ENCODE results near the gene RPS27. TPM values are rescaled to one million over a fixed set of nuclear protein-coding genes. Genes with fewer than 3 reads are reported as not detected.

RPS27 gene
- total RNA-seq, 1 experiment from 2014 or later, result 3,064 TPM

GRCh38 chr1:153985341-153985912 lies 5.1 kb upstream of the RPS27 start:
- Mint-ChIP-seq H3K4me3 (ENCODE audit: unreplicated experiment) (peak overlapping the region; percentile 87), H3K36me3 (ENCODE audit: insufficient read depth, unreplicated experiment) (peaks cover 21% of the 10 kb centered on the region), H3K27ac (ENCODE audit: low read depth, unreplicated experiment) (peak overlapping the region; percentile 78), H3K9me3 (ENCODE audit: unreplicated experiment) (no peaks in the 10 kb centered on the region), H3K27me3 (ENCODE audit: insufficient read depth, unreplicated experiment) (no peaks in the 10 kb centered on the region), H3K4me1 (ENCODE audit: insufficient read depth, unreplicated experiment) (peaks cover 29% of the 10 kb centered on the region)
- ChIA-PET CTCF (interaction anchor here (0.7 to 7.8 kb wide), 19 partner anchors 9 to 630 kb away, joined by 3 to 80 read pairs (median 7); partner anchors contain the start of genes CREB3L4, DENND4B, GATAD2B and JTB), POLR2A (interaction anchor here (0.5 to 13.2 kb wide), 26 partner anchors 8 to 441 kb away, joined by 3 to 358 read pairs (median 5); partner anchors contain the start of genes CHTOP, CREB3L4, CRTC2 and DENND4B)
- DNase-seq (ENCODE audit: unreplicated experiment), result peak; percentile 77
- BruUV-seq (replicated peaks), result no TSS peak
- intact Hi-C loops (cut with micrococcal nuclease), result loop anchor here (5.0 kb wide), 2 partner anchors 38 to 368 kb away; partner anchors contain the start of genes DENND4B and S100A14
- TF ChIP-seq CTCF (IDR thresholded peaks at IDR 0.05; ENCODE audit: unreplicated experiment), result no peak

- Mint-ChIP-seq H3K27ac (ENCODE audit: low read depth, unreplicated experiment) (peak within 1 kb of the TSS; percentile 78), H3K4me1 (ENCODE audit: insufficient read depth, unreplicated experiment) (peaks cover 32% of the 10 kb centered on the region), H3K9me3 (ENCODE audit: unreplicated experiment) (no peaks in the 10 kb centered on the region), H3K27me3 (ENCODE audit: insufficient read depth, unreplicated experiment) (no peaks in the 10 kb centered on the region), H3K36me3 (ENCODE audit: insufficient read depth, unreplicated experiment) (peaks cover 25% of the 10 kb centered on the region), H3K4me3 (ENCODE audit: unreplicated experiment) (peak within 1 kb of the TSS; percentile 87)
- DNase-seq (ENCODE audit: unreplicated experiment), result peak; percentile 96
- no peak for TF ChIP-seq CTCF (IDR thresholded peaks at IDR 0.05; ENCODE audit: unreplicated experiment)
- ChIA-PET POLR2A (interaction anchor here (0.5 to 13.2 kb wide), 40 partner anchors 8 to 475 kb away, joined by 3 to 358 read pairs (median 4); partner anchors contain the start of genes CHTOP, CREB3L4, CRTC2 and DENND4B), CTCF (interaction anchor here (0.6 to 7.8 kb wide), 59 partner anchors 9 to 1480 kb away, joined by 3 to 80 read pairs (median 5); partner anchors contain the start of genes CREB3L4, CRTC2, DENND4B and GATAD2B)
- BruUV-seq (replicated peaks), result no TSS peak
- intact Hi-C loops (cut with micrococcal nuclease), result loop anchor here (1.0 to 5.0 kb wide), 13 partner anchors 19 to 477 kb away; partner anchors contain the start of genes CREB3L4, CRTC2, DENND4B and GATAD2B
Measured at GRCh38 chr1:153985941-153986761, 4.4 kb upstream of the RPS27 start, which contains the start of gene RAB13. Gene RAB13 (minus strand): TSS chr1:153986339. CDS start chr1:153986236, 103 bp downstream.

GRCh38 chr1:153987621-153988020 lies 2.9 kb upstream of the RPS27 start:
- no peak for TF ChIP-seq CTCF (IDR thresholded peaks at IDR 0.05; ENCODE audit: unreplicated experiment)
- no peaks in the 10 kb centered on the region for H3K9me3 Mint-ChIP-seq (ENCODE audit: unreplicated experiment)
- ChIA-PET CTCF (interaction anchor here (0.6 to 7.8 kb wide), 31 partner anchors 11 to 504 kb away, joined by 3 to 80 read pairs (median 5); partner anchors contain the start of genes CREB3L4, DENND4B, GATAD2B and JTB), POLR2A (interaction anchor here (0.7 to 13.2 kb wide), 11 partner anchors 12 to 416 kb away, joined by 3 to 358 read pairs (median 15); partner anchors contain the start of genes CREB3L4, CRTC2, DENND4B and GATAD2B)
- H3K4me1 Mint-ChIP-seq (ENCODE audit: insufficient read depth, unreplicated experiment), result peaks cover 44% of the 10 kb centered on the region
- no peak for DNase-seq (ENCODE audit: unreplicated experiment)
- intact Hi-C loops (cut with micrococcal nuclease), result loop anchor here (2.0 to 5.0 kb wide), 4 partner anchors 29 to 370 kb away; partner anchors contain the start of genes CRTC2, DENND4B, GATAD2B and S100A14
- H3K27ac Mint-ChIP-seq (ENCODE audit: low read depth, unreplicated experiment), result no peak overlapping the region
- no peaks in the 10 kb centered on the region for H3K27me3 Mint-ChIP-seq (ENCODE audit: insufficient read depth, unreplicated experiment)
- H3K36me3 Mint-ChIP-seq (ENCODE audit: insufficient read depth, unreplicated experiment), result peaks cover 32% of the 10 kb centered on the region
- H3K4me3 Mint-ChIP-seq (ENCODE audit: unreplicated experiment), result no peak overlapping the region
- BruUV-seq (replicated peaks), result no TSS peak

Measured in MCF 10A (cell line).